IMR-90 (cell line): ENCODE measurements around the gene MOSPD3.

Experiments
- POLR2A ChIP-seq: IDR thresholded peaks from 2 replicates; pipeline ENCODE4 v1.6.1; 2012; ENCODE audit warnings: mild to moderate bottlenecking, low read depth, low read length
- RFX5 ChIP-seq: IDR thresholded peaks from 2 replicates; pipeline ENCODE4 v1.8.0; 2012; ENCODE audit warnings: low read depth, mild to moderate bottlenecking, low read length, moderate library complexity

- TF ChIP-seq RFX5 (no peak), POLR2A (no peak)
Observed at GRCh38 chr7:100568176-100568895, 44.0 kb upstream of the MOSPD3 start.
